HTERT RPE-1 (cell line): ENCODE results near the gene BCAP31.
"Not testable (repeated sequence)": the region's sequence is repeated elsewhere in the genome, so short reads cannot be mapped to it uniquely, and the experiment has no call there.

Source experiments
- in situ Hi-C: fragments of 300-500 bp; cut with MboI; formaldehyde crosslinking; loops from 4 replicates; pipeline ENCODE4 v1.14.3; 2020; ENCODE audit warnings: low sequenced_read_pairs

The BCAP31 gene

DNA sequence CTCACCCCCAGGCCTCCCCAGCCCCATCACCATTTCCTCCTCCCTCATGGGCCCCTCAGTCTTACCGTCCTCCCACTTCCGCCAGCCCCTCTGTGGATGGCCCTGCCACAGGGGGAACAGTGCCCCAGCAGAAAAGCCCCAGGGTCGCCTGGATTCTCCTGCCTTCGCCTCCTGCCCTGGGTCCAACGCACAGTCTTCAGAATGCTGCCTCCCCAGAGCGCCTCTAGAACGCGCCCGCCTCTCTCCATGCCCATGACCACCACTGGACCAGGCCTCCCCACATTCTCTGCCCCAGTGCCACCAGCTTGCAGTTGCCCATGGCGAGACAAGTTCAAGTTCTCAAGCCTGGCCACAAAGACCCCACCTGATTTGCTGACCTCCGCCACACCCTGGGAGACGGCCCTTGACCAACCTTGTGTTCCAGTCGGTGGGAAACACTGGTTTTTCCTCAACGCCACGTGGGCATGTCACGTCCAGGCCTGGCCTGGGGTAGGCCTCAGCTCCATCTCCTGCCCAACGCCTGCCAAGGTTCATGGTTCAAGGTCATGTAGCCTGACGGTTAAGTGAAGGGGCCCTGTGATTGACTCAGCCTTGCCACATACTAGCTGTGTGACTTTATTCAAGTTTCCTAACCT lies 39.2 kb upstream of the BCAP31 start:
- in situ Hi-C loops, result no loop called here

DNA sequence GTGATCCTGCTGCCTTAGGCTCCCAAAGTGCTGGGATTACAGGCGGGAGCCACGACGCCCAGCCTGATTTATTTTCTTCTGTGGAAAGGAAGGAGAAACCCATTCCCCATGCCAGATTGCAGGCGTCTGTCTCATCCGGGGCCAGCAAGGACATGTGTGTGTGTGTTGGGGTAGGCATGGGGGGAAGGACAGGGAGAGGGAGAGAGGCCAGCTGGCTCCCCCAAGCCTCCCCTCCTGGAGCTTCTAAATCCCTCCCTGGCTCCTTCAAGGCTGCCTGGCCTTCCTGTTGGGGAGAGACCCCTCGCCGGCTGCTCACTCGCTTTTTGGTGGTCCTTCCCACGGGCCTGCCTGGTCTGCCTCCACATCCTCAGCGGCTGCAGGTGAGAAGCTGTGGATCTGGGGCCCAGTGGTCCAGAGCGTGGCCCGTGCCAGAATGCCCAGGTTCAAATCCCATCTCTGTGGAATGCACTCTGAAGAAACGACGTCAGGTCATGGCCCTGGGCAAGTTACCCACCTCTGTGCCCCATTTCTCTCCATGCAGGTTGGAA lies 38.5 kb upstream of the BCAP31 start:
- in situ Hi-C loops, result no loop called here

DNA sequence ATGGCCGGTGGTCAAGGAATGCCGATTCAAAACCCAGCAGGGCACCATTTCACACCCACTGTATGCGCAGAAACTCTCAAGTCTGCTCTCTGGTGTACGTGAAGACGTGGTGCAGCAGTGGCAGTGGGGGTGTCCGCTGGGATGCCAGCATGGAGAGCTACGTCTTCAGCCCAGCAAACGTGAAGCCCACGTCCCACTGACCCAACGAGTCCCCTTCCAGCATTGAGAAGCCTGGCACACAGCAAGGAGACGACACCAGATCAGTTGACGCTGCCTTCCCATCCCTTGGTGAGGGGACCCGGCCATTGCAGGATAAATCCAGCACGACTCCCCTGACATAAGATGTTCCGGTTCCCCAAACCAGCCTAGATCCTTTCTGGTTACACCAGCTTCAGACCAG lies 37.7 kb upstream of the BCAP31 start:
- in situ Hi-C loops, result no loop called here

DNA sequence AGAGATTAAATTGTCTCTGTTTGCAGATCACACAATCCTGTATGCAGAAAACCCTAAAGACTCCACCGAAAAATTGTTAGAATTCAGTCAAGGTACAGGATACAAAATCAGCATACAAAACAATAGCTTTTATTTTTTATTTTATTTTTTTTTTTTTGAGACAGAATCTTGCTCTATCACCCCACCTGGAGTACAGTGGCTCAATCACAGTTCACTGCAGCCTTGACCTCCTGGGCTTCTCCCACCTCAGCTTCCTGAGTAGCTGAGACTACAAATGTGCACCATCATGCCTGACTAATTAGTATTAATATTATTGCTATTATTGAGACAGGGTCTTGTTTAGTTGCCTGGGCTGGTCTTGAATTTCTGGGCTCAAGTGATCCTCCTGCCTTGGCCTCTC lies 30.9 kb upstream of the BCAP31 start:
- in situ Hi-C loops, result no loop called here

DNA sequence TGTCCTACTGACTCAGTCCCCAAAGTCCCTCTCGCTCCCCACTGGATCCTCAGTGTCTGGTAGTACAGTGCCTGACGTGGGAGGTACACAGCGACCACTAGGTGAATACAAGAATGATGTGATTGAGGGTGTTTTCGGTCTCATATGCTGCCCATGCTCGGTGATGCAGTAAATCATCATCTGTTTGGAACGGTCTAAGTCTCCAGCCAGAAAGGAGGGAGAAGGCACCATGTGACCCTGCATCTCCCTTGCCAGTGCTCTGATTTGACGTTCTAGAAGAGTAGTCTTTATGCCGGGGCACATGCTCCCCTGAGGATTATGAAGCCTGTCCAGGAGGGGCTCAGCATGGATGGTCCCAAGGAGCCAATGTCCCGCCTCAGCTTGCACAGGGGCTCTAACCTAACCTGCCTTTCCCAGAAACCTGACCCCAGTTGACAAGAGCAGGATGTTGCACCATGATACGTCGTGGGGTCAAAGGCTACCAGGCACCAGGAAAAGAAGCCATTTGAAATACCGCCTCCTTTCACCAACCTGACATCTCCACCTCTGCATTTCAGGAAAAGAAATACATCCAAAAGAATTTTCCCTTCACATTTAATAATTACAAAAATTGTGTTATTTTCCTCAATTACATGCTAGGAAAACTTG lies 26.1 kb upstream of the BCAP31 start:
- in situ Hi-C loops, result no loop called here

GRCh38 chrX:153749017-153749416 lies 24.8 kb upstream of the BCAP31 start:
- in situ Hi-C loops, result not testable (repeated sequence)

DNA sequence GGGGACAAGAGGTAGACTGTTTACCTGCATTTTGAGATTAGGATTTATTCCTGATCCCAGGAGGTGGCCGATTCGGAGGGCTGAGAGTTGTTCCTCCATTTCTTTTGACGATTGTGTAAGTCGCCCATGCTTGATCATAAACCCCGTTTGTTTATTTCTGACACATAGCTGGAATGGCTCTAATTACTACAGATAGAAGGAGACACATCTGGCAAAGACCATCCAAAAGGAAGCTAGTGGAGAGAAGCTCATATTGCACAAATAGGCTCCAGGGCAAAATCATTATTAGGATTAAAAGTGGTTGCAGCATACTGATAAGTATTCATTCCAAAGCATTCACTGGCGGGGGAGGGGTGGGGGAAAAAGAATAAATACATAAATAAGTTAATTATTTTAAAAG lies 22.8 kb upstream of the BCAP31 start:
- in situ Hi-C loops, result not testable (repeated sequence)

DNA sequence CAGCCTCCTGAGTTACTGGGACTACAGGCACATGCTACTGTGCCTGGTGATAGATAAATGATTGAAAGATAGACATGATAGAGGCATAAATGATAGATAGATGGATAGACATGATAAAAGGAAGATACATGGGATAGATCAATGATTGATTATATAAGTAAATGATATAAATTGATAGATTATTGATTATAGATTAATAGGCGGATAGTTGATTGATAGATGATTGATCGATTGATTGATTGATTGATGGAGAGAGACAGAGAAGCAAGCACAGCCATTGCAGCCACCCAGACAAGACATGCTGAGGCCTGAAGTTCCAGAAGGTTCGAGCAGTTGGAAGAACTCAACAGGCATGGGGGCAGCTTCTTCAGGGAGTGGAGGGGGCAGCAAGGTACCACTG lies 22.2 kb upstream of the BCAP31 start:
- in situ Hi-C loops, result no loop called here

DNA sequence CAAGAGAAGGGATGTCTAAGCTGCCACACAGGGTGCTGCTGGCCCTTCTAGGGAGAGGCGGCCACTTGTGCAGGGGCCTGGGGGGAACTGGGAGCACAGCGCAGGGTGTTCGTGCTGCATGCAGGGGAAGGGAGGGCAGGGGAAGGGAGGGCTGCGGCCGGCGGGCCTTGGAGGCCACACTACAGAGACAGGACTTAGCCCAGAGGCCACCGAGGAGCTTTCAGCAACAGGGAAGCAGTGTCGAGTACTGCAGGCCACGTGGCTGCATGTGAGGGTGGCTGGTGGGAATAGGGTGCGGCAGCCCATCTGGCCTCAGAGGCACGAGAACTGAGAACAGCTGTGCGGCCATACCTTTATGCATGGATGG lies 20.9 kb upstream of the BCAP31 start:
- in situ Hi-C loops, result not testable (repeated sequence)

DNA sequence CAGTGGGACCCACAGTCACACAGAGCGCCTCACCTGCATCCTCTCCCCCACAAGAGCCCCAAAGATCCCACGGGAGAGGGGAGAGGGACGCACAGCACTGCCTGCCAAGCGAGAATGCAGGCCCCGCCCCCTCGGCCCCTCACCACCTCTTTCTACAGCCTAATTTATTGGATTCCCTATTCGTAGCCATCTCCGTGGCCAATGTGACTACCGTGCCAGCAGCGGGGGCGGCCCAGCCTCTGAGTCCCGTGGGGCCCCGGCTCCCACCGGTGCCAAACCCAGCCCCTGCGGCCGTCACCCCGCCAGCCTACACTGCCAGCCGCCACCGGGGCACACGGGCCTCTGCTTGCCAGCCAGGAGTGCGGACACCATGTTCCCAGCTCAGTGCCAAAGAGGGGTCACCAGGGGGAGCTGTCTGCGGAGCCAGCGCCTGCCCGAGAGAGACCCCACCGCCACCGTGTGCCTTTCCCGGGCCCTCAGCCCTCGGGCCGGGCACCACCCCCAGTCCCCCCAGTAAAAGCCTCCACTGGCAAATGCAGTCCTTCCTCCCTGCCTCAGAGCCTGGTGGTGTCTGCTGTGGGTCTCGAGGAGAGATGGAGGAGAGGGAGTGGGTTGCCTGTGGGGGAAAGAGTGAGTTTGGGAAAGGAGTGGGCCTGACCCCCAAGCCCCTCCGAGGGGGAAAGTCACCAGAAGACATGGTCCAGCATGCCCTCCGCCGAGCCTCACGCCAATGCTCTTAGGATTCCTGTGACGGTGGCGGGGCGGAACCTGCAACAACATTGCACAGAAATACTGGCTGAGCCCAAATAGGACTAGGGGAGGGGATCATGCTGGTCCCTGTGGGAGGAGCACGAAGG lies 20.3 kb upstream of the BCAP31 start:
- in situ Hi-C loops, result no loop called here

DNA sequence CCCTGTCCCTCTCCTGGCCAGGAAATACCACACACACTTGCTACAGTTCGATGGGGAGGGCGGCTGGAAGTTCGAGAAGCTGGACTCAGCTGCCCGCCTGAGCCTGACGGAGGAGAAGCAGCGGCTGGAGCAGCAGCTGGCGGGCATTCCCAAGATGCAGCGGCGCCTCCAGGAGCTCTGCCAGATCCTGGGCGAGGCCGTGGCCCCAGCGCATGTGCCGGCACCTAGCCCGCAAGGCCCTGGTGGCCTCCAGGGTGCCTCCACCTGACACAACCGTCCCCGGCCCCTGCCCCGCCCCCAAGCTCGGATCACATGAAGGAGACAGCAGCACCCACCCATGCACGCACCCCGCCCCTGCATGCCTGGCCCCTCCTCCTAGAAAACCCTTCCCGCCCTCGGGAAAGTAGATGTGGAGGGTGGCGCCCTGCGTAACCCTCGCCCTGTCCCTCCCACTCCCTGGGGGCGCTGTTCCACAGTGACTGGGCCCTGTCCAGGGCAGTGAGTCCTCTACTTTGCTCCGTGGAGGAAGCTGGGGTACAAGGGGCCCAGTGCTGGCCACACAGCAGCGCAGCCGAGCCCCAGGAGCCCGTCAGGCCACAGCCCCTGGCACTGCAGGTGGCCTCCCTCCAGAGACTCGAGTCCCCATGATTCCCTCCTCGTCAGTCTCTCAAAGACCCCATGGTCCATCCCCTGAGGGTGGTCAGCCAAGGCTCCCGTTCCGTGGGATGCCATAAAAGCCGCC lies 19.5 kb upstream of the BCAP31 start:
- in situ Hi-C loops, result not testable (repeated sequence)

DNA sequence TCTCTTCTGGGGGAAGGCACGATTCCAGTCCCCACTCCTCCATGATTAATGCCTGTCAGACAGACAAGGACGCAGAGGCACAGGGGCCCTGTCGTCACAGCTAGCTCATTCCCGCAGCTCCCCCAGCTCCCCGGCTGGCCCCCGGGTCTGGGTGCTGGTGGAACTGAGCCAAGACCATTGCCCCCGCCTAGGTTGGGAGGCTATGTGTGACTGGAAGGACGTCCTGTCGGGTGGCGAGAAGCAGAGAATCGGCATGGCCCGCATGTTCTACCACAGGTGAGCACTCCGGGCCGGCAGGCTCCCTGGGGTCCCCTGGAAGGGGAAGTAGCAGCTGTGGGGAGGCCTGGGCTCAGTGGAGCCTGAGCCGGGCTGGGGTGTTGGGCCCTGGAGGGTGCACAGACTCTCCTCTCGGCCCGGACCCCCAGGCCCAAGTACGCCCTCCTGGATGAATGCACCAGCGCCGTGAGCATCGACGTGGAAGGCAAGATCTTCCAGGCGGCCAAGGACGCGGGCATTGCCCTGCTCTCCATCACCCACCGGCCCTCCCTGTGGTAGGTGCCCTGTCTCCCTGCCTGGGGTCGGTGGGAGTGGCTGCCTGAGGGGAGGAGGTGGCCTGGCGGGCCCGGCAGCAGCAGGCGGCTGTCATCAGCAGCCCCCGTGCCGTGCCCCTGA lies 18.7 kb upstream of the BCAP31 start:
- in situ Hi-C loops, result not testable (repeated sequence)

DNA sequence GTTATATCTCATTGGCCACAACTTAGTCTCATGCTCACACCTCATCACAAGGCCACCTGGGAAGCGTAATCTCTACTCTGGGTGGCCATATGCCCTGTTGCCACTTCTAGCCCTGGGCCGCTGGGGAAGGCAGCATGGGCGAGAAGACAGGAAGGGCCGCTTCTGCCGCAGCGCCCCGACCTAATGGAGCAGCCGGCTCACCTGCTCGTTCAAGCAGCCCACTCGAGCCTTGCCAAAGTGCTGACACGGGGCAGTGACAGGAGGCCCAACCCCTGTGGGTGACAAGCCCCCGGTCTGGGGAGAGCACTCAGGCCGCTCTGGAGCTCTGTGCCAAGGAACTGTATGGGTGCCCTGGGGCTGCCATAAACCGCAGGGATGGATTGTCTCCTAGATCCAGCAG lies 17.9 kb upstream of the BCAP31 start:
- in situ Hi-C loops, result not testable (repeated sequence)

DNA sequence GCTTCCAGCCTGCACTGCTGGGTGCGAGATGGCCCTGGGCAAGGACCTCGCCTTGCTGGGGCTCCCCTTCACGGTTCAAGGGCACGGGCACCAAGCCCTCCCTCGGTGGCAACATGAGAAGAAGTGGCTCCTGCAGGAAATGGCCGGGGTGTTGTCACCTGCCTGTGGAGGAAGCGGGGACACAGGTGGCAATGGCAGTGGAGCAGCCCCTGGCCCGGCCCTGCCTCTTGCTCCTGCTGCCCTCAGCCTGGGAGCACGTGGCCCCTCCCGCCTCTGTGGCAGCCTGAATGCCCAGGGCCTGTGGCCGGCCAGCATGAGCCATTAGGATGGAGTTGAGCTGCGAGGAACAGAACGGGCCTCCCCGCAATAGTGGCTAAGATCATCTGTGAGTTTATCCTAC lies 17.3 kb upstream of the BCAP31 start:
- in situ Hi-C loops, result no loop called here

- in situ Hi-C loops, result no loop called here
Measured at GRCh38 chrX:153740631-153741222, 16.5 kb upstream of the BCAP31 start.

DNA sequence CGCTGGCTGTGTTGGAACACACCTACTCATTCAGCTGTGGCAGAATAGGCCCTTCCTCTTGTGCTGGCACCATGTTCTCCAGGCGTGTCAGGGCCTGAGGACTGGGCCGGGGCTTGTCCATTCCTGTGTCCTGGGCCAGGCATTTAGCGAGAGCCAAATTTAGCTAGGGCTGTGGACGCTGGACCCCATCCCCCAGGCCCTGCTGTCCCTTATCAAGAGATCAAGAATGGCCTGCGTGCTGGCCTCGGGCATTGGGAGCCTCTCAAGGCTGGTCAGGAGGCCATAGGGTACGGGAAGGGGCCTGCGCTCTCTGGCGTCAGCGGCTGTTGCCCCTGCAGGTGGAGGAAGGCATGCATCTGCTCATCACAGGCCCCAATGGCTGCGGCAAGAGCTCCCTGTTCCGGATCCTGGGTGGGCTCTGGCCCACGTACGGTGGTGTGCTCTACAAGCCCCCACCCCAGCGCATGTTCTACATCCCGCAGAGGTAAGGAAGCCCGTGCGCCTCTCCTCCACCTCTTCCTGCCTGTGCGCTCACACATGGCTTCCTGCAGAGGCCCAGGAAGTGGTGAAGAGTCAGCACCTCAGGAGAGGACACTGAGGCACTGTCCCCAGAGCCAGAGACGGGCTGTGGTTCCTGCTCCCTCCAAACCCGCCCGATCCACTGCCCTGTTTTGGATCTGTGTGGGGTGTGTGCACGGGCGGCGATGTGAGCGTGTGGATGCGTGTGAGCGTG lies 15.7 kb upstream of the BCAP31 start:
- in situ Hi-C loops, result no loop called here

DNA sequence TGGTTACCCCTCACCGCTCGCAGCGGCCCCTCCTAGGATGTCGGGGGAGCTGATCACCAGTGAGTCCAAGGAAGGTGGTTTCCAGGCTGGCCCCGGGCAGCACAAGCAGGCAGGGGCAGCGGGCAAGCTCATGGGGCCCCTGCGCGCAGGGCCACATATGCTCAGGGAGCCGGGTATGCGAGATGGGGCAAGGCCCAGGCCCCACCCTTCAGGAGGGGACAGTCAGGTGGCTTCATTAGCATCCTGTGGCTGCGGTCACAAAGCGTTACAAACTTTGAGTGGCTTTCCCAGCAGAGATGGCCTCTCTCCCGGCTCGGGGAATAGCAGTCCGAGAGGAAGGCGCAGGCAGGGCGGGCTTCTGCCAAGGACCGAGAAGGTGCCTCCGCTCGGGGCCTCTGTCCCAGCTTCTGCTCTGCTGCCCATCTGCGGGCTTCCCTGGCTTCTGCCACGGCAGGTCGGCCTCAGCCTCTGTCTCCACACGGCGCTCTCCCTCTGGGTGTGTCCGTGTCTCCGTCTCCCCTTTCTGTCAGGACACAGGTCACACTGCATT lies 13.9 kb upstream of the BCAP31 start:
- in situ Hi-C loops, result no loop called here

GRCh38 chrX:153736871-153737441 lies 12.8 kb upstream of the BCAP31 start:
- in situ Hi-C loops, result no loop called here
